ENCODE data around the gene EFL1.
"Not testable (repeated sequence)": the region's sequence is repeated elsewhere in the genome, so short reads cannot be mapped to it uniquely, and the experiment has no call there.

- not testable (repeated sequence) for TF ChIP-seq CTCF (IDR thresholded peaks at IDR 0.05); ZFX (IDR thresholded peaks at IDR 0.05; ENCODE audit: borderline replicate concordance)
These were observed 21.8 kb upstream of the EFL1 start for GRCh38 chr15:82284381-82284780.
